Measurements from ENCODE around the gene TMEM255B.

DNA sequence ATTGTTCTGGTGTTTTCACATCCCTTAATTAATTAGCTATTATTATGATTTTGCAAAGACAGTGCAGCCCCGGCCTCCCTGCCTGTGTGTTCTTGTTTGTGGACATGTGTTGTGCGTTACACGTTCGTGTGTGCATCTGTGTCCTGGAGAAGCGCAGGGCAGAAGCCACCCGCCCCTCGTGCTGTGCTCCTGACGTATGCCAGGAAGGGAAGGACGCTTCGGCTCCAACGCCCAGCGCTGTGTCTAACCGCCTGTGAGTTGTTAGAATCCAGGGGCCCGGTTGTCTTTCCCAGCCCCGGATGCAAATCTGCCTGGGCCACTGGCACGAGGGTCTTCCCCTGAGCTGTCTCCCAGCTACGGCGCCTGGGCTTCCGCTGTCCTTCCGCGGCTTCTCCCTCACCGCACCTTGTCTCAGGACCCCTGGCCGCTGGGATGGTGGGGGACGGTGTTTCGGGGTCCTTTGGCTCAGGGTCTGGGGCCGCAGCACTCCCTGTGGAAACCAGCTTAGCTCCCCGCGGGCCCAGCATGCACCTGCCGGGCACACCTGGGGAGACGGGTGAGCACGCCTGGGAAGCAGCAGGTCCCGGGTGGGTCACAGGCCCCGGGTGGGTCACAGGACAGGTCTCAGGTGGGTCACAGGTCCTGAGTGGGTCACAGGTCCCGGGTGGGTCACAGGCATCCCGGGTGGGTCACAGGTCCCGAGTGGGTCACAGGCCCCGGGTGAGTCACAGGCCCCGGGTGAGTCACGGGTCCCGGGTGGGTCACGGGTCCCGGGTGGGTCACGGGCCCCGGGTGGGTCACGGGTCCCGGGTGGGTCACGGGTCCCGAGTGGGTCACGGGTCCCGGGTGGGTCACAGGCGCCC is 53.4 kb downstream of the TMEM255B start:
- TF ChIP-seq, protein P1, sequence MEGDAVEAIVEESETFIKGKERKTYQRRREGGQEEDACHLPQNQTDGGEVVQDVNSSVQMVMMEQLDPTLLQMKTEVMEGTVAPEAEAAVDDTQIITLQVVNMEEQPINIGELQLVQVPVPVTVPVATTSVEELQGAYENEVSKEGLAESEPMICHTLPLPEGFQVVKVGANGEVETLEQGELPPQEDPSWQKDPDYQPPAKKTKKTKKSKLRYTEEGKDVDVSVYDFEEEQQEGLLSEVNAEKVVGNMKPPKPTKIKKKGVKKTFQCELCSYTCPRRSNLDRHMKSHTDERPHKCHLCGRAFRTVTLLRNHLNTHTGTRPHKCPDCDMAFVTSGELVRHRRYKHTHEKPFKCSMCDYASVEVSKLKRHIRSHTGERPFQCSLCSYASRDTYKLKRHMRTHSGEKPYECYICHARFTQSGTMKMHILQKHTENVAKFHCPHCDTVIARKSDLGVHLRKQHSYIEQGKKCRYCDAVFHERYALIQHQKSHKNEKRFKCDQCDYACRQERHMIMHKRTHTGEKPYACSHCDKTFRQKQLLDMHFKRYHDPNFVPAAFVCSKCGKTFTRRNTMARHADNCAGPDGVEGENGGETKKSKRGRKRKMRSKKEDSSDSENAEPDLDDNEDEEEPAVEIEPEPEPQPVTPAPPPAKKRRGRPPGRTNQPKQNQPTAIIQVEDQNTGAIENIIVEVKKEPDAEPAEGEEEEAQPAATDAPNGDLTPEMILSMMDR (conservative IDR thresholded peaks at IDR 0.05; ENCODE audit: low read length) = no peak
- no peak for TF ChIP-seq EZH2phosphoT487 (IDR thresholded peaks at IDR 0.05; ENCODE audit: borderline replicate concordance)
